CD14-positive monocyte (primary cell): ENCODE measurements around the gene HACD4. TPM values are rescaled to one million over a fixed set of nuclear protein-coding genes. Genes with fewer than 3 reads are reported as not detected.
A peak's percentile ranks its signal among the peaks of the same experiment; 100 is the strongest.

Source experiments
- DNase-seq, 3 donors: peaks; one replicate each; pipeline ENCODE4 v3.0.0-alpha.2; 2011 to 2022
- H2AFZ ChIP-seq: 2 replicates; pipeline ENCODE4 v1.6.0; 2012; ENCODE audit warnings: mild to moderate bottlenecking, low read depth, low read length, inconsistent platforms; ENCODE audit not compliant: insufficient read depth, poor library complexity, severe bottlenecking
- H3K27ac ChIP-seq, 2 donors: 1 replicate in 1 of 2; 2 replicates in 1 of 2; pipeline ENCODE4 v1.5.1; 2012 to 2013; ENCODE audit warnings: low read length in 2 of 2, control low read depth in 1 of 2, inconsistent platforms in 1 of 2, low read depth in 1 of 2, mild to moderate bottlenecking in 1 of 2
- H3K27me3 ChIP-seq, 2 donors: one replicate each; pipeline versions ENCODE4 v1.6.0 to v1.6.1; 2011 to 2013; ENCODE audit warnings: low read length in 2 of 2; ENCODE audit not compliant: control insufficient read depth in 2 of 2, insufficient read depth in 2 of 2
- H3K36me3 ChIP-seq, 2 donors: replicated peaks in 1 of 2; 1 replicate in 1 of 2; 2 replicates in 1 of 2; pipeline versions ENCODE4 v1.5.1 to v1.6.1; 2012 to 2013; ENCODE audit warnings: low read length in 2 of 2, control low read depth in 1 of 2, inconsistent platforms in 1 of 2, mild to moderate bottlenecking in 1 of 2; ENCODE audit not compliant: insufficient read depth in 2 of 2, control insufficient read depth in 1 of 2
- H3K4me1 ChIP-seq, 2 donors: 1 replicate in 1 of 2; 2 replicates in 1 of 2; pipeline versions ENCODE4 v1.5.1 to v1.6.1; 2012 to 2013; ENCODE audit warnings: low read length in 2 of 2, control low read depth in 1 of 2, inconsistent platforms in 1 of 2, mild to moderate bottlenecking in 1 of 2, moderate library complexity in 1 of 2; ENCODE audit not compliant: insufficient read depth in 2 of 2, control insufficient read depth in 1 of 2
- H3K4me2 ChIP-seq: replicated peaks from 2 replicates; pipeline ENCODE3; 2012; ENCODE audit warnings: low read length, moderate library complexity, mild to moderate bottlenecking; ENCODE audit not compliant: poor library complexity, severe bottlenecking; ENCODE audit errors: extremely low read depth
- H3K4me3 ChIP-seq, 3 experiments: fragments of 200-600 bp in 1 of 3; sonication (generic) in 1 of 3; replicated peaks in 1 of 3; 1 replicate in 2 of 3; 2 replicates in 1 of 3; pipeline ENCODE4 v1.5.1; 2011 to 2013; ENCODE audit warnings: low read length in 3 of 3, mild to moderate bottlenecking in 3 of 3, control low read depth in 2 of 3, low read depth in 2 of 3, inconsistent platforms in 1 of 3, moderate library complexity in 1 of 3
- H3K79me2 ChIP-seq: 2 replicates; pipeline ENCODE4 v1.6.0; 2012; ENCODE audit warnings: mild to moderate bottlenecking, control low read depth, inconsistent platforms, low read length, moderate library complexity; ENCODE audit not compliant: insufficient read depth
- H3K9ac ChIP-seq: 2 replicates; pipeline ENCODE4 v1.6.0; 2017; ENCODE audit warnings: low read length, mild to moderate bottlenecking; ENCODE audit not compliant: insufficient read depth, poor library complexity, severe bottlenecking
- H3K9me3 ChIP-seq, 2 donors: replicated peaks in 1 of 2; 1 replicate in 1 of 2; 2 replicates in 1 of 2; pipeline versions ENCODE4 v1.5.1 to v1.6.1; 2012 to 2013; ENCODE audit warnings: low read length in 2 of 2, control low read depth in 1 of 2; ENCODE audit not compliant: control insufficient read depth in 1 of 2, insufficient read depth in 1 of 2
- H4K20me1 ChIP-seq: 2 replicates; pipeline ENCODE4 v1.6.0; 2012; ENCODE audit warnings: mild to moderate bottlenecking, low read length, control low read depth, moderate library complexity; ENCODE audit not compliant: insufficient read depth
- H3K27ac Mint-ChIP-seq, 7 donors: one replicate each; pipeline ENCODE4 v1.8.0; 2020; ENCODE audit warnings: mild to moderate bottlenecking in 7 of 7, mixed read lengths in 7 of 7, moderate library complexity in 6 of 7, inconsistent platforms in 2 of 7
- H3K27me3 Mint-ChIP-seq, 3 donors: one replicate each; pipeline ENCODE4 v1.8.0; 2021 to 2022; ENCODE audit warnings: low read depth in 3 of 3, mild to moderate bottlenecking in 3 of 3, mixed read lengths in 3 of 3, moderate library complexity in 3 of 3, inconsistent platforms in 1 of 3
- H3K36me3 Mint-ChIP-seq, 2 donors: one replicate each; pipeline ENCODE4 v1.8.0; 2020; ENCODE audit warnings: mixed read lengths in 2 of 2, inconsistent platforms in 1 of 2, mild to moderate bottlenecking in 1 of 2
- H3K4me1 Mint-ChIP-seq: one replicate; pipeline ENCODE4 v1.8.0; 2020; ENCODE audit warnings: mild to moderate bottlenecking, mixed read lengths
- H3K4me3 Mint-ChIP-seq, 2 donors: one replicate each; pipeline ENCODE4 v1.8.0; 2020; ENCODE audit warnings: mild to moderate bottlenecking in 2 of 2, mixed read lengths in 2 of 2, moderate library complexity in 1 of 2
- H3K9me3 Mint-ChIP-seq, 7 donors: one replicate each; pipeline ENCODE4 v1.8.0; 2020 to 2022; ENCODE audit warnings: mixed read lengths in 7 of 7, mild to moderate bottlenecking in 6 of 7, moderate library complexity in 6 of 7, inconsistent platforms in 2 of 7
- CTCF ChIP-seq: fragments of 200-600 bp; IDR thresholded peaks from one replicate; pipeline ENCODE4 v1.8.0; 2022; ENCODE audit warnings: antibody characterized with exemption, mild to moderate bottlenecking
- WGBS: methylation state at CpG from one replicate; pipeline ENCODE4 v1.1.5; 2013; ENCODE audit warnings: missing lambda C conversion rate; ENCODE audit not compliant: insufficient coverage; 5-methylcytosine and 5-hydroxymethylcytosine counted together
- intact Hi-C, 2 donors: fragments of 100-400 bp; cut with micrococcal nuclease; formaldehyde crosslinking; loops; one replicate each; pipeline versions ENCODE4 v1.15.0 to v1.15.1; 2023
- polyA plus RNA-seq, 3 donors: library from polyadenylated mRNA; depleted of rRNA in 1 of 3; unstranded in 2 of 3; stranded (reverse) in 1 of 3; fragments of 300-500 nt in 2 of 3; fragments of >200 nt in 1 of 3; fragmentation: Illumina TruSeq in 2 of 3; gene quantifications; 1 replicate in 2 of 3; 2 replicates in 1 of 3; pipeline ENCODE4 v1.2.3, GENCODE V29; 2012 to 2021

HACD4 gene
- polyA plus RNA-seq, 3 donors, result 23.9 to 28.7 (median 27.5) TPM

- Histone ChIP-seq H3K4me3 (peak overlapping the region in 1 of 3 experiments; percentile 56), H3K27ac (peak overlapping the region; percentile 85 to 92), H3K4me2 (peak overlapping the region; percentile 54), H3K4me1 (peaks cover 39 to 57% of the 10 kb centered on the region in 2 donors), H3K79me2 (no peaks in the 10 kb centered on the region), H3K9ac (no peak overlapping the region), H3K9me3 (no peaks in the 10 kb centered on the region), H2AFZ (peak overlapping the region; percentile 1), H3K36me3 (no peaks in the 10 kb centered on the region), H3K27me3 (no peaks in the 10 kb centered on the region), H4K20me1 (no peaks in the 10 kb centered on the region)
- Mint-ChIP-seq H3K27ac (peak overlapping the region; percentile 72 to 97 (median 96)), H3K4me1 (peaks cover 42% of the 10 kb centered on the region), H3K27me3 (peaks cover 0 to under 1% (median 0%) of the 10 kb centered on the region in 3 donors), H3K36me3 (peaks cover 2 to 12% of the 10 kb centered on the region in 2 donors), H3K9me3 (peaks cover 0 to 12% (median 3%) of the 10 kb centered on the region in 7 donors), H3K4me3 (peak overlapping the region in 1 of 2 donors; percentile 56)
- intact Hi-C loops, result loop anchor here in 1 of 2 donors (5.0 kb wide), 1 partner anchor 37 kb away; no protein-coding TSS in a partner anchor
- 7% methylated on average over 5 of the region's 6 CpGs for WGBS
- TF ChIP-seq CTCF, result no peak
- peak; percentile 53 to 81 (median 64) for DNase-seq
Observed at GRCh38 chr9:20989923-20990341, 41.5 kb downstream of the HACD4 start.

DNA sequence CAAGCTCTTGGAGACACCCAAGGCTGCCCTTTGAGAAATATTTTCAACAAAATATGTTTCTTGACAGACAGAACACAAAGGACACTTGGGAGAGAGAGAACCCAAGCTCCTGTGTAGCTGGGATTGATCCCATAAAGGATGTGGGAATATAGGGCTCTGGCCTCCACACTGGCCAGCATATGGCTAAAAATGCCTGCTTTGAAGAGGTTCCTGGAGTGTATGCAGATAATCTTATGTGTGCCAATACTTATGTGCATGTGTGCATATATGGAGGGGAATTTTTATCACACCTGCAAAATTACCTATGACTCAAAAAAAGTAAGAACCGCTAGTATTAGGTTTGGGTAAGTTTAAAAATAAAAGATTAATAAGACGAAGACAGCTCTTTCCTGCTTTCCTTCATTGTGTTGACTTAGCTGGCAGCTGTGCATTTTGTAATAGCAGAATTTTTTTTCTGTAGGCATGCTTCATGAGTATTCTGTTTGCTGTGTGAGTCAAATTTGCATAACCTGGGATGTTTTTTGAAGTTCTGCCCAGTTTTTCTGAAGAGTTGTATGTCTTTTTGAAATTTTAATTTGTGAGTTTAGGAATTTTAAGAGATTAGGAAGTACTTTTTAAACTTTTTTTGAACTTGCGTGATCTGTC, 42.6 kb downstream of the HACD4 start:
- H3K4me3 ChIP-seq, result no peak overlapping the region
- peak in 2 of 3 donors; percentile 16 to 69 for DNase-seq
- peaks cover 50% of the 10 kb centered on the region for H3K4me1 Mint-ChIP-seq
- peak overlapping the region in 1 of 2 donors; percentile 85 for H3K27ac ChIP-seq
- H4K20me1 ChIP-seq, result no peaks in the 10 kb centered on the region
- no peak overlapping the region for H2AFZ ChIP-seq
- H3K9me3 ChIP-seq, result no peaks in the 10 kb centered on the region
- H3K4me2 ChIP-seq, result no peak overlapping the region
- H3K36me3 ChIP-seq, result no peaks in the 10 kb centered on the region
- no peaks in the 10 kb centered on the region for H3K27me3 ChIP-seq
- no peaks in the 10 kb centered on the region for H3K79me2 ChIP-seq
- no peak for TF ChIP-seq CTCF
- H3K4me1 ChIP-seq, result peaks cover 51 to 68% of the 10 kb centered on the region in 2 donors
- peaks cover 0 to 12% (median 3%) of the 10 kb centered on the region in 7 donors for H3K9me3 Mint-ChIP-seq
- peak overlapping the region in 6 of 7 donors; percentile 72 to 97 (median 96) for H3K27ac Mint-ChIP-seq
- no peak overlapping the region for H3K4me3 Mint-ChIP-seq
- peaks cover 2 to 7% of the 10 kb centered on the region in 2 donors for H3K36me3 Mint-ChIP-seq
- intact Hi-C loops, result no loop called here
- no peaks in the 10 kb centered on the region for H3K27me3 Mint-ChIP-seq
- 0% methylated on average over 1 of the region's 3 CpGs for WGBS
- H3K9ac ChIP-seq, result no peak overlapping the region
